Measurements from ENCODE around the gene PRM1. TPM values are rescaled to one million over a fixed set of nuclear protein-coding genes. Genes with fewer than 3 reads are reported as not detected.
A peak's percentile ranks its signal among the peaks of the same experiment; 100 is the strongest.

The PRM1 gene
- total and polyA plus RNA-seq, 2 of the 13 experiments (the other 11 are each of a cell fraction or from before 2014, with no cell fraction given), result not detected

DNA sequence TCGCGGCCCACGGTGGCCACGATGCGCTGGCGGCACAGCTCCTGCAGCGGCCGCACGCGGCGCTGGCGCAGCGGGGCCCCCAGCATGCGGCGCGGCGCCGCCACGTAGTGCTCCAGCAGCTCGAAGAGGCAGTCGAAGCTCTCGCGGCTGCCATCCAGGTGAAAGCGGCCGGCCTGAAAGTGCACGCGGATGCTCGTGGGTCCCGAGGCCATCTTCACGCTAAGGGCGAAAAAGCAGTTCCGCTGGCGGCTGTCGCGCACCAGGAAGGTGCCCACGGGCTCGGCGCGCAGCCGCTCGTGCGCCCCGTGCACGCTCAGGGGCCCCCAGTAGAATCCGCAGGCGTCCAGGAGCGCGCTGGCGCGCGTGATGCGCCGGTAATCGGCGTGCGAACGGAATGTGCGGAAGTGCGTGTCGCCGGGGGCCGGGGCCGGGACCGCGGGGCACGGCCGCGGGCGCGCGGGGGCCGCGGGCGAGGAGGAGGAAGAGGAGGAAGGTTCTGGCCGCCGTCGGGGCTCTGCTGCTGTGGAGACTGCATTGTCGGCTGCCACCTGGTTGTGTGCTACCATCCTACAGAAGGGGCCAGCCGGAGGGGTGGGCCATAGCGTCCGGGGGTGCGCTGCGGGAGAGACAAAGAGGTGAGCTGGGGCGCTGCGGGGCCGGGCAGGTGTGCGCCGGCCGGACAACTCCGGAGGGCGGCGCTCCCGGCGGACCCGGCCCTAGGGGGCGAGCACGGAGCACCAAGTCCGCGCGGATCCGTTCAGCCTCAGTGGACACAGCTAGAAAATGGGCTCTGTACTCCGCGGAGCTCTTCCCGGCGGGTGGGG, 26.0 kb downstream of the PRM1 start (continued):
- TF ChIP-seq, protein P1, sequence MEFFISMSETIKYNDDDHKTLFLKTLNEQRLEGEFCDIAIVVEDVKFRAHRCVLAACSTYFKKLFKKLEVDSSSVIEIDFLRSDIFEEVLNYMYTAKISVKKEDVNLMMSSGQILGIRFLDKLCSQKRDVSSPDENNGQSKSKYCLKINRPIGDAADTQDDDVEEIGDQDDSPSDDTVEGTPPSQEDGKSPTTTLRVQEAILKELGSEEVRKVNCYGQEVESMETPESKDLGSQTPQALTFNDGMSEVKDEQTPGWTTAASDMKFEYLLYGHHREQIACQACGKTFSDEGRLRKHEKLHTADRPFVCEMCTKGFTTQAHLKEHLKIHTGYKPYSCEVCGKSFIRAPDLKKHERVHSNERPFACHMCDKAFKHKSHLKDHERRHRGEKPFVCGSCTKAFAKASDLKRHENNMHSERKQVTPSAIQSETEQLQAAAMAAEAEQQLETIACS (CRISPR knock-in tag; IDR thresholded peaks at IDR 0.05), result no peak
- TF ChIP-seq ZNF431 (CRISPR knock-in tag; IDR thresholded peaks at IDR 0.05; ENCODE audit: borderline replicate concordance, low read depth) (0 out of 2 replicates have a peak, but pooled peaks have one; percentile 20), ZNF776 (CRISPR knock-in tag; IDR thresholded peaks at IDR 0.05) (0 out of 2 replicates have a peak, but pooled peaks have one; percentile 49), HOXA9 (CRISPR knock-in tag; IDR thresholded peaks at IDR 0.05; ENCODE audit: borderline replicate concordance) (no peak), MED13 (CRISPR knock-in tag; IDR thresholded peaks at IDR 0.05) (0 out of 2 replicates have a peak, but pooled peaks have one; percentile 12), AGO2 (optimal IDR thresholded peaks at IDR 0.05; ENCODE audit: low read depth, low read length) (peak; percentile 98), PITX1 (CRISPR knock-in tag; IDR thresholded peaks at IDR 0.05) (peak; percentile 36; the same call in 1 of the 2 replicates), KMT2A (CRISPR knock-in tag; IDR thresholded peaks at IDR 0.05) (no peak; the same call in 1 of the 2 replicates), ZNF383 (CRISPR knock-in tag; IDR thresholded peaks at IDR 0.05; ENCODE audit: borderline replicate concordance) (no peak), NFKBIZ (CRISPR knock-in tag; IDR thresholded peaks at IDR 0.05) (0 out of 2 replicates have a peak, but pooled peaks have one; percentile 9), ZBTB38 (CRISPR knock-in tag; IDR thresholded peaks at IDR 0.05) (peak; percentile 97), YY1 (IDR thresholded peaks at IDR 0.05; ENCODE audit: insufficient read depth, insufficient replicate concordance, low read depth, low read length) (peak; percentile 11)
- TF ChIP-seq, protein P2, sequence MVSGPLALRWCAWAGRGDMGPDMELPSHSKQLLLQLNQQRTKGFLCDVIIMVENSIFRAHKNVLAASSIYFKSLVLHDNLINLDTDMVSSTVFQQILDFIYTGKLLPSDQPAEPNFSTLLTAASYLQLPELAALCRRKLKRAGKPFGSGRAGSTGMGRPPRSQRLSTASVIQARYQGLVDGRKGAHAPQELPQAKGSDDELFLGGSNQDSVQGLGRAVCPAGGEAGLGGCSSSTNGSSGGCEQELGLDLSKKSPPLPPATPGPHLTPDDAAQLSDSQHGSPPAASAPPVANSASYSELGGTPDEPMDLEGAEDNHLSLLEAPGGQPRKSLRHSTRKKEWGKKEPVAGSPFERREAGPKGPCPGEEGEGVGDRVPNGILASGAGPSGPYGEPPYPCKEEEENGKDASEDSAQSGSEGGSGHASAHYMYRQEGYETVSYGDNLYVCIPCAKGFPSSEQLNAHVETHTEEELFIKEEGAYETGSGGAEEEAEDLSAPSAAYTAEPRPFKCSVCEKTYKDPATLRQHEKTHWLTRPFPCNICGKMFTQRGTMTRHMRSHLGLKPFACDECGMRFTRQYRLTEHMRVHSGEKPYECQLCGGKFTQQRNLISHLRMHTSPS (CRISPR knock-in tag; IDR thresholded peaks at IDR 0.05; ENCODE audit: low read depth), result no peak
- TF ChIP-seq, protein P3, sequence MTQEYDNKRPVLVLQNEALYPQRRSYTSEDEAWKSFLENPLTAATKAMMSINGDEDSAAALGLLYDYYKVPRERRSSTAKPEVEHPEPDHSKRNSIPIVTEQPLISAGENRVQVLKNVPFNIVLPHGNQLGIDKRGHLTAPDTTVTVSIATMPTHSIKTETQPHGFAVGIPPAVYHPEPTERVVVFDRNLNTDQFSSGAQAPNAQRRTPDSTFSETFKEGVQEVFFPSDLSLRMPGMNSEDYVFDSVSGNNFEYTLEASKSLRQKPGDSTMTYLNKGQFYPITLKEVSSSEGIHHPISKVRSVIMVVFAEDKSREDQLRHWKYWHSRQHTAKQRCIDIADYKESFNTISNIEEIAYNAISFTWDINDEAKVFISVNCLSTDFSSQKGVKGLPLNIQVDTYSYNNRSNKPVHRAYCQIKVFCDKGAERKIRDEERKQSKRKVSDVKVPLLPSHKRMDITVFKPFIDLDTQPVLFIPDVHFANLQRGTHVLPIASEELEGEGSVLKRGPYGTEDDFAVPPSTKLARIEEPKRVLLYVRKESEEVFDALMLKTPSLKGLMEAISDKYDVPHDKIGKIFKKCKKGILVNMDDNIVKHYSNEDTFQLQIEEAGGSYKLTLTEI (CRISPR knock-in tag; conservative IDR thresholded peaks at IDR 0.05), result no peak
- TF ChIP-seq, protein P4, sequence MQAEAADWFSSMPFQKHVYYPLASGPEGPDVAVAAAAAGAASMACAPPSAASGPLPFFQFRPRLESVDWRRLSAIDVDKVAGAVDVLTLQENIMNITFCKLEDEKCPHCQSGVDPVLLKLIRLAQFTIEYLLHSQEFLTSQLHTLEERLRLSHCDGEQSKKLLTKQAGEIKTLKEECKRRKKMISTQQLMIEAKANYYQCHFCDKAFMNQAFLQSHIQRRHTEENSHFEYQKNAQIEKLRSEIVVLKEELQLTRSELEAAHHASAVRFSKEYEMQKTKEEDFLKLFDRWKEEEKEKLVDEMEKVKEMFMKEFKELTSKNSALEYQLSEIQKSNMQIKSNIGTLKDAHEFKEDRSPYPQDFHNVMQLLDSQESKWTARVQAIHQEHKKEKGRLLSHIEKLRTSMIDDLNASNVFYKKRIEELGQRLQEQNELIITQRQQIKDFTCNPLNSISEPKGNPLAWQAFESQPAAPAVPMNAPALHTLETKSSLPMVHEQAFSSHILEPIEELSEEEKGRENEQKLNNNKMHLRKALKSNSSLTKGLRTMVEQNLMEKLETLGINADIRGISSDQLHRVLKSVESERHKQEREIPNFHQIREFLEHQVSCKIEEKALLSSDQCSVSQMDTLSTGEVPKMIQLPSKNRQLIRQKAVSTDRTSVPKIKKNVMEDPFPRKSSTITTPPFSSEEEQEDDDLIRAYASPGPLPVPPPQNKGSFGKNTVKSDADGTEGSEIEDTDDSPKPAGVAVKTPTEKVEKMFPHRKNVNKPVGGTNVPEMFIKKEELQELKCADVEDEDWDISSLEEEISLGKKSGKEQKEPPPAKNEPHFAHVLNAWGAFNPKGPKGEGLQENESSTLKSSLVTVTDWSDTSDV (CRISPR knock-in tag; IDR thresholded peaks at IDR 0.05), result 0 out of 2 replicates have a peak, but pooled peaks have one; percentile 14
- TF ChIP-seq, protein P5, sequence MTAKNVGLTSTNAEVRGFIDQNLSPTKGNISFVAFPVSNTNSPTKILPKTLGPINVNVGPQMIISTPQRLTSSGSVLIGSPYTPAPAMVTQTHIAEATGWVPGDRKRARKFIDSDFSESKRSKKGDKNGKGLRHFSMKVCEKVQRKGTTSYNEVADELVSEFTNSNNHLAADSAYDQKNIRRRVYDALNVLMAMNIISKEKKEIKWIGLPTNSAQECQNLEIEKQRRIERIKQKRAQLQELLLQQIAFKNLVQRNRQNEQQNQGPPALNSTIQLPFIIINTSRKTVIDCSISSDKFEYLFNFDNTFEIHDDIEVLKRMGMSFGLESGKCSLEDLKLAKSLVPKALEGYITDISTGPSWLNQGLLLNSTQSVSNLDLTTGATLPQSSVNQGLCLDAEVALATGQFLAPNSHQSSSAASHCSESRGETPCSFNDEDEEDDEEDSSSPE (CRISPR knock-in tag; IDR thresholded peaks at IDR 0.05), result no peak; the same call in 1 of the 2 replicates
- TF ChIP-seq, protein P6, sequence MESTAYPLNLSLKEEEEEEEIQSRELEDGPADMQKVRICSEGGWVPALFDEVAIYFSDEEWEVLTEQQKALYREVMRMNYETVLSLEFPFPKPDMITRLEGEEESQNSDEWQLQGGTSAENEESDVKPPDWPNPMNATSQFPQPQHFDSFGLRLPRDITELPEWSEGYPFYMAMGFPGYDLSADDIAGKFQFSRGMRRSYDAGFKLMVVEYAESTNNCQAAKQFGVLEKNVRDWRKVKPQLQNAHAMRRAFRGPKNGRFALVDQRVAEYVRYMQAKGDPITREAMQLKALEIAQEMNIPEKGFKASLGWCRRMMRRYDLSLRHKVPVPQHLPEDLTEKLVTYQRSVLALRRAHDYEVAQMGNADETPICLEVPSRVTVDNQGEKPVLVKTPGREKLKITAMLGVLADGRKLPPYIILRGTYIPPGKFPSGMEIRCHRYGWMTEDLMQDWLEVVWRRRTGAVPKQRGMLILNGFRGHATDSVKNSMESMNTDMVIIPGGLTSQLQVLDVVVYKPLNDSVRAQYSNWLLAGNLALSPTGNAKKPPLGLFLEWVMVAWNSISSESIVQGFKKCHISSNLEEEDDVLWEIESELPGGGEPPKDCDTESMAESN (CRISPR knock-in tag; conservative IDR thresholded peaks at IDR 0.05), result peak; percentile 80
